GM18519 (cell line): Measurements from ENCODE around the gene SORCS2.

Source experiments
- ATAC-seq: cut with Tn5 transposase; IDR thresholded peaks from one replicate; pipeline ENCODE4 v1.9.1; 2021; ENCODE audit warnings: mild to moderate bottlenecking, moderate library complexity; ENCODE audit not compliant: unreplicated experiment, low FRiP score

SORCS2 gene

DNA sequence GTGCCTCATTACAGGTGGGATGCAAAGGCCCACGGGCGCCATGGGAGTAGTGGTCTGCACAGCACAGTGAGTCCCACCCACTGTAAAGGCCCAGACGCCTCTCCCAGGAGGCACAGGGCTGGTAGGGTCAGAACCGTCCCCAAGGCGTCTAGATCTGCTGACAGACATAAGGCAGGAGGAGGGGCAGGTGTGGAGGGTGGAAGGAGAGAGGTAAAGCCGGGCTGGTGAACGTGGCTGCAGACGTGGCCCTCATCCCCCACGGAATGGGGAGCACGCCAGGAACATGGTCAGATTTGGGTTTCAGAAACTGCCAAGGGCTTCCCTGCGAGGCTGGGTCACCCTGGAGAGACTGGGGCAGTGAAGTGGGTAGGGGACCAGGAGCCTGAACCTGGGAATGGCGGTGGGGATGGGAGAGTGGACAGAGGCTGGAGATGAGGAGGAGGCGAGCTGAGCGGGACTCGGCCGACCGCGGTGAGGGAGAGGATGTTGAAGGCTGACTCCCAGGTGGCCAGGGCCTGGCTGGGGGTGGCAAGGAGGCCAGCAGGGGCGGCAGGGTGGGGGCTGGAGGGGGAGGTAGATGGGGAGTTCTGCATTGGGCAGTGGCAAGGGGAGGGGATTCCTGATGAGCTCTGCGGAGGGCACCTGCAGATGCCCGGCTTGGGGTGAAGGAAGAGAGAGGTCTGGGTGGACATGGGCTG lies 562.4 kb downstream of the SORCS2 start:
- ATAC-seq = no peak

DNA sequence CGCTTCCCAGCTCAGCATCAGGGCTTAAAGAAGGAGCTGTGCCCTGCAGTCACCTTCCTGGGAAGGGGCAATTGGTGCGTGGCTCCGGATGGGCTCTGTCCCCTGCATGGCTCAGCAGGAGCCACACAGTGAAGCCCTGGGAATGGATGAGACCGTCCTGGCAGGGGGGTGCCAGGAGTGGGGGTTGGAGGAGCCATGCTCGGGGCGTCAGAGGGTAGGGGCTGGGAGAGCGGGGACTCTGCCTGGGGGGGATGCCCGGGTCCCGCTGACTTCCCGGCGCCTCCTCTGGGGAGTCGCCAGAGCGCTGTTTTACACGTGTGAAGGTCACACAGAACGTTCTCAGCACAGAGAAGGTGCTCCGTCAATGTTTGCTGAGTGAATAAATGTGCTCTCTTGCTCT lies 563.2 kb downstream of the SORCS2 start:
- ATAC-seq = no peak

DNA sequence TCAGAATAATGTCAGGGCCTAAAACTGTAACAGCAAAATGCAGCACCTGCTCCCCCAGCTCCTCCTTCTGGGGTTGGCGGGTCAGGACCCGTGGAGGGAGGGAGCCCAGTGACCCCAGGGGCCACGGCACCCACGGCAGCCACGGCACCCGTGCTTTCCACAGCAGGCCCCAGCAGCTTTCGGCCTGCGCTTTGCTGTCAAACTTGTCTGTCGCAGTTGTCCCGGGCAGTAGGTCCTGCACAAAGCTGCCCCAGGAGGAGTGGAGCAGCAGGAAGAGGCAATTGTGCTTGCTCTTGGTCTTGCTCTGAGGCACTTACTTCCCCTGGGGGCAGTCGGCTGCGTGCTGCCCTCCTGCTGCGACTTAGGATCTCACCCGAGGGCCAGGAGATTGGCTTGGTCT lies 563.7 kb downstream of the SORCS2 start:
- no peak for ATAC-seq

GRCh38 chr4:7756561-7757355 lies 564.4 kb downstream of the SORCS2 start:
- no peak for ATAC-seq

DNA sequence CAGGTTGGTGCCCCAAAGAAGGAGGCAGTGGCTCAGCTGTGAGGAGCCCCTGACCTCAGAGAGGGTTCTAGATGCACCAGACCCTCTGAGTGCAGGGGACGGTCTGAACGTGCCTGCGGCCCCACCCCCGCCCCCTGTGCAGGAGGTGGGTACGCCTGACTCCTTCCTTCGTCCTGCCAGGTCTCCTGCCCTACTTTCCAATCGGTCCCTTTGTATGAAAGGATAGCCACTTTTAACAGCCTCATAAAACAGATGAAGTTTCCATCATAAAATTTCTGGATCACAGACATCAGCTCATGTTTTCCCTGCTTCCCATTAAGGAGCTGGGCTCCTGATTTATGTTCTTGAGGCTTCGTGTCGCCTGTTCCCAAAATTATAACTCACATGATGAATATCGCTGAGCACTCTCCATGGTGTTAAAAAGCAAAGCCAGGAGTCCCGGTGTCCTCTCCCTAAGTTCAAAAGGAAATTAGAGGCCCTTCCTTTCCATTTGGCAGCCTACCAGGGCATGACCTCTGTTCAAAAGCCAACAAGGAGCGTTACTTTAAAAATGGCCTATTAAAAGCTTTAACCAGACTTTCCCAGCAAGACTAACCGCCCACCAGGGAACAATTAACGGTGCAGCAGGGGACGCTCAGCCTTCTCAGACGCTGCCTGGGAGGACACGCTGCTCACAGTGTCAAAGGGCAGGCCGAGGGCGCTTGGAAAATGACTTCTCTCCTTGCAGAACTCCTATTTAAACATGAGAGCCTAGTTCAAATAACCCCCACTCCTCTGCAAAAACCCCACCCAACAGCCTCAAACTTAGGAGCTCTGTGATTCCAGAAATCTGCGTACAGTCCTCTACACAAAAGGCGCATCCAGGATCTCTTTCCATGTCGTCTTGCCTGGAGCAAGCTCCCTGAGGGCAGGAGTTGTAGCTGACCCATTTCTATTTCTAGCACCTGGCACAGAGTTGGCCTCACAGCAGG lies 565.4 kb downstream of the SORCS2 start:
- no peak for ATAC-seq

DNA sequence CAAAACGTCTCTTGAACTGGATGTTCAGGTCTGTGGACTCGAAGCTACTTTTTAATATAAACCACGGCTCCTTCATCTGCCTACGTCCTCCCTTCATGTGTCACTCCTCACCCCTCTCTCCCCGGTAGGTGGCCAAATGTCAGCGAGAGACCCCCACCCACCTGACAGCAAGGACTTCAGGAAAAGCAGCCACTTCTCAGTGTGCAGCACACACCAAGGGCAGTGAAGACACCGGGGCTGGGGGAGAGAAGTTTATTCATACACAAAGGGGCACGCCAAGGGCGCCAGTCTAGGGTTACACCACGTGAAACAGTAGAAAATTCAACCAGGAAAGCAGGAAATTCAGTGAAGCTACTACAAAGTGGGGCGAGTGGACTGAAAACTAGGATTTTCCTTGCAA lies 566.1 kb downstream of the SORCS2 start:
- no peak for ATAC-seq

- no peak for ATAC-seq
Measured at GRCh38 chr4:7759216-7759615, 566.9 kb downstream of the SORCS2 start.

GRCh38 chr4:7759635-7760034 lies 567.3 kb downstream of the SORCS2 start:
- ATAC-seq = no peak

DNA sequence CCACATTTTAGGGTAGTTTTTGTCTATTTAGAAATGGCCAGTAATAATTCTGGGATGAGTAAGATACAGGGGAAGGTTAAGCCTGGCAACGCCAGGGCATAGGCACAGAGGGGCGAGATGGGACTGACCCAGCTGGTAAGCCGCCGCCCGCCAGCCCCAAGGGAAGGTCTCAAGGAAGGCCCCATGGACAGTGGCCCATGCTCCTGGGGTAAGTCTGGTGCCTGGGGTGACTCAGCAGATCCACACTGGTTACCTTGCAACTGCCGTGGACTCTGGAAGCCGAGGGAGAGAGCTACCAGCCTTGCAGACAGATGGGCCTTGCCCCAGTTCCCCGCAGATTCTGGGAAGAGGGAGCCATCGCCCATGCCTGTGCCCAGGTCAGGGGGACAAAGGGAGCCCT lies 567.9 kb downstream of the SORCS2 start:
- no peak for ATAC-seq

DNA sequence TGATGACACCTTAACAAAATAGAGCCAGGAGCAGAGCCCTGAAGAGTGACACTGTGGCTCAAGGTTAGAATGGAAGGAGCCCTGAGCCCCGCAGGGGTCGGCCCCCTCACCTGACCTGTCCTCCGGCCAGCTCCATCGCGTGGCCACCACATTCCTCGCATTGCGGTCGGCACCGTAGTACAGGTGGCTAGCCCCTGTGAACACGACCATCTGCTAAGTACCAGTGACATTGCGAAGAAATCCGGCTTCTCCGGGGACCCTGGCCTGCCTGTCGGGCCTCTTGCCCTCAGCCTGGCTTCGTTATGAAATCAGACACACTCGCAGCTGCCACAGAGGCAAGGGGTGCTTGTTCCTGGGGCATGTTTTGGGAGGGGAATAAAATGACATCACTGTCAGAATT lies 568.4 kb downstream of the SORCS2 start:
- ATAC-seq = no peak

- no peak for ATAC-seq
Measured at GRCh38 chr4:7761312-7761711, 569.0 kb downstream of the SORCS2 start.

- ATAC-seq = no peak
Measured at GRCh38 chr4:7761720-7762119, 569.4 kb downstream of the SORCS2 start.

- ATAC-seq = no peak
Measured at GRCh38 chr4:7762376-7763030, 570.2 kb downstream of the SORCS2 start.

GRCh38 chr4:7763106-7763505 lies 570.8 kb downstream of the SORCS2 start:
- no peak for ATAC-seq

- ATAC-seq = no peak
Measured at GRCh38 chr4:7763788-7764187, 571.5 kb downstream of the SORCS2 start.

DNA sequence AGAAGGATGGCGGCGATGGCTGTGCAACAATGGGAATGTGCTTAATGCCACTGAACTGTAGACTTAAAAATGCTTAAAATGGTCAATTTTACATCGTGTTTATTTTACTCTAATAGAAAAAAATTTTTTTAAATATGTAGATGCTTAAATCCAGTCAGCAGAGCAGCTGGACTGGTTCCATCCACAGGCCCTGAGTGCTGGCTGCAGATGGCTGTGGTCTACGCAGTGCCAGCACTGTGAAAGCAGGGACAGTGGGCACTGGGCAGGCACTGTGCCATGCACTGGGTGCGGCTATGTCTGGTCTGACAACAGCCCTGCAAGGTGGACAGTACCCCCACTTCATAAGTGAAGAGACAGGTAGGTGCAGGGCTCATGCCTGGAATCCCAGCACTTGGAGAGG lies 572.1 kb downstream of the SORCS2 start:
- ATAC-seq = no peak

GRCh38 chr4:7765666-7766065 lies 573.3 kb downstream of the SORCS2 start:
- no peak for ATAC-seq

GRCh38 chr4:7766086-7766485 lies 573.7 kb downstream of the SORCS2 start:
- ATAC-seq = no peak

DNA sequence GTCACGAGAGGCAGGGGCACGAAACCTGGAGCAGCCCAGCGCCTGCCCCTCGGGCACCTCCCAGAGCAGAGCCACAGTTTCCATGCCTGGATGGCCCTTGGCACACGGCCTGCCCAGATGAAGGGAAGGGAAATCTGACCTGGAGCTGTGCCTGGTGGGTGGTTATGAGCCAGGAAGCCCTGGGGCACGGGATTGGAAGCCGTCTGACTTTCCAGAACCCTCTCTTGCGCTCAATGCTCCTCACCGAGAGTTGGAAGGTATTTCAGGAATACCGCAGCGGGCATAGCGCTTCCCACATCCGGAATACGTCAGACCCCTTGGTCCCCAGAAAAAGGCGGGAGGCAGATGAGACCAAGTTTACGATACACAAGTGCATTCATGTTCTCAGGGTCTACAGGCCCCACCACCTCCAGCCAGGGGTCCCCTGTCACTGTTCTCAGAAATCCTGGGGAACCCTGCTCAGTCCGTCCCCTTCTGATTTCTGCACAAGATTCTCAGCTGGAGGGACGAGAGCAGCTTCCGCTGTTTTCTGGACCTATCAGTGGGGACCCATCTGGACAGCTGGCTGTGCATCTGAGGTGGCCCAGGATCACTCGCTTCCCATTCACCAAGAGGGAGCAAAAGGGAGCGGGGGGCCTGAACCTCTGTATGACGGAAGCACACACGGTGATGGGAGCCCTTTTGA lies 574.5 kb downstream of the SORCS2 start:
- no peak for ATAC-seq

DNA sequence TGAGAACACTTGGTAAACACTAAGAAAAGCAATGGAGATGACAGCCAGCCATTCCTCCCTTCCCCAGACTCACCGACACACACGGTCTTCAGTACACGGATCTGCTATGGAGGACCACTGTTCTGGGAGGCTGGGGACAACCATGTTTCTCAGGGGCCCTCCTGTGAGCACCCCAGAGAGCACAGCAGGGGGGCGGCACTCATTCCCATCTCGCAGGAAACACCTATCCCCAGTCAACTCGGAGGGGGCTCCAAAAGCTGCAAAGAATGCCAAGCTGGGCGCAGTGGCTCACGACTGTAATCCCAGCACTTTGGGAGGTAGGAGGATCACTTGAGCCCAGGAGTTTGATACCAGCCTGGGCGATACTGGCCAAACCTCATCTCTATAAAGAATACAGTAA lies 575.2 kb downstream of the SORCS2 start:
- no peak for ATAC-seq
